Right cardiac atrium (tissue), 5 donors: Measurements from ENCODE around the gene RNF17. TPM values are rescaled to one million over a fixed set of nuclear protein-coding genes. Genes with fewer than 3 reads are reported as not detected.
A peak's percentile ranks its signal among the peaks of the same experiment; 100 is the strongest.
"Not testable (repeated sequence)": the region's sequence is repeated elsewhere in the genome, so short reads cannot be mapped to it uniquely, and the experiment has no call there.

Source experiments
- ATAC-seq, 2 donors: fragments of 200-7000 bp; cut with Tn5 transposase; one replicate each; pipeline versions ENCODE4 v1.8.0 to v1.9.1; 2020; ENCODE audit warnings: moderate library complexity in 2 of 2, mild to moderate bottlenecking in 1 of 2
- DNase-seq, 3 donors: peaks; one replicate each; pipeline ENCODE4 v3.0.0-alpha.2; 2020
- H3K27ac ChIP-seq: one replicate; pipeline ENCODE4 v1.5.1; 2013; ENCODE audit warnings: mild to moderate bottlenecking, low read length, control low read depth, moderate library complexity
- H3K27me3 ChIP-seq: one replicate; pipeline ENCODE4 v1.6.1; 2013; ENCODE audit not compliant: control insufficient read depth, insufficient read depth
- H3K4me1 ChIP-seq: one replicate; pipeline ENCODE4 v1.6.1; 2013; ENCODE audit warnings: low read length; ENCODE audit not compliant: control insufficient read depth, insufficient read depth
- H3K4me3 ChIP-seq: one replicate; pipeline ENCODE4 v1.5.1; 2013; ENCODE audit warnings: low read length, control low read depth
- H3K9me3 ChIP-seq: one replicate; pipeline ENCODE4 v1.6.1; 2013; ENCODE audit warnings: low read length; ENCODE audit not compliant: control insufficient read depth
- WGBS: extraction: QIAGEN DNeasy Blood & Tissue Kit; methylation state at CpG from one replicate; pipeline ENCODE4 v1.1.7; 2013; 5-methylcytosine and 5-hydroxymethylcytosine counted together
- intact Hi-C, 4 donors: fragments of 100-400 bp; cut with DNase I; formaldehyde crosslinking; loops; one replicate each; pipeline versions ENCODE4 v1.11.0 to v1.14.0; 2022 to 2023
- polyA plus RNA-seq: library from polyadenylated mRNA; stranded (reverse); fragments of 200-250 nt; gene quantifications from one replicate; pipeline ENCODE4 v1.2.3, GENCODE V29; 2013
- total RNA-seq, 4 donors: library from RNA; stranded (reverse); fragmentation: NEBNext Ultra II Directional; extraction: Animal tissue kit (Norgen Biotek cat#: 25700); gene quantifications; one replicate each; pipeline ENCODE4 v1.2.1, GENCODE V29; 2021
- donor health status: healthy with polysubstance abuse.
- donor health status: DM: no; HTN: yes; CAD: no.
- donor health status: DM: no; HTN: no; CAD: no.
- donor health status: DM: no; HTN: yes; CAD: no; lungs with severe emphysema.
- donor health status: DM: yes; HTN: yes; CAD: no.

RNF17 gene
- total and polyA plus RNA-seq, 5 donors = 1.1 TPM; not detected in 4

DNA sequence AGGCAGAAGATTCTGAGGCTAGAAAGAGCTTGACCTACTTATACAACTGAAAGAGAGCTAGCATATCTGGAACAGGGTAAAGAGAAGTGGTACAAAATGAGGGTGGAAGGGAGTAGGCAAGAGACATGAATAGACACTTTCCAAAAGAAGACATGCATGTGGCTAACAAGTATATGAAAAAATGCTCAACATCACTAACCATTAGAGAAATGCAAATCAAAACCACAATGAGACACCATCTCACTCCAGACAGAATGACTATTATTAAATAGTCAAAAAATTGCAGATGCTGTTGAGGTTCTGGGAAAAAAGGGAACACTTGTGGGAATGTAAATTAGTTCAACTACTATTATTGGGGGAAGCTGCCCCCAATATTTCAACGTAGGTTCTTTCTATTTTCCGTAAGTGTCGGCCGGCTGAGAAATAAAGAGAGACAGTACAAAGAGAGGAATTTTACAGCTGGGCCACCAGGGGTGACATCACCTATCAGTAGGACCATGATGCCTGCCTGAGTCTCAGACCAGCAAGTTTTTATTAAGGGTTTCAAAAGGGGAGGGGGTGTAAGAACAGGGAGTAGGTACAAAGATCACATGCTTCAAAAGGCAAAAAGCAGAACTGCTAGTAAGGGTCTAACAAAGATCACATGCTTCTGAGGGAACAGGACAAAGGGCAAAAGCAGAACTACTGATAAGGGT lies 32.9 kb upstream of the RNF17 start:
- H3K9me3 ChIP-seq, ATAC-seq, H3K27me3 ChIP-seq, intact Hi-C loops, H3K27ac ChIP-seq, H3K4me3 ChIP-seq, H3K4me1 ChIP-seq, DNase-seq: not testable (repeated sequence)
- WGBS = 96% methylated on average over 4 of the region's 4 CpGs

DNA sequence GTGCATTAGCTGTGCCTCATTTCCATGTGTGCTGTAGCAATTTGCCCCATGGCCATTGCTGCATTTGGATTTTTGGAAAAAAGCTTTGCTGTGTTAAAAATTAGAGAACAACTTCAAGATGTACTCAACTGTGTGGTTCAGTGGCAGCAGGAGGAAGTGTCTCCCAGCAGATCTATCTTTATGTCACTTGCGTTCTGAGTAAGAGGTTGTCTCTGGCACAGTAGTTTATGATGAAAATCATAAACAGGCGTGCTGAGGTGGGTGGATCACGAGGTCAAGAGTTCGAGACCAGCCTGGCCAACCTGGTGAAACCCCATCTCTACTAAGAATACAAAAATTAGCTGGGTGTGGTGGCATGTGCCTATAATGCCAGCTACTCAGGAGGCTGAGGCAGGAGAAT lies 29.0 kb upstream of the RNF17 start:
- H3K9me3 ChIP-seq = no peaks in the 10 kb centered on the region
- intact Hi-C loops = no loop called here
- no peak overlapping the region for H3K27ac ChIP-seq
- 82% methylated on average over 4 of the region's 4 CpGs for WGBS
- DNase-seq (no peak), ATAC-seq (no peak)
- H3K4me3 ChIP-seq = no peak overlapping the region
- H3K27me3 ChIP-seq = no peaks in the 10 kb centered on the region
- no peaks in the 10 kb centered on the region for H3K4me1 ChIP-seq

DNA sequence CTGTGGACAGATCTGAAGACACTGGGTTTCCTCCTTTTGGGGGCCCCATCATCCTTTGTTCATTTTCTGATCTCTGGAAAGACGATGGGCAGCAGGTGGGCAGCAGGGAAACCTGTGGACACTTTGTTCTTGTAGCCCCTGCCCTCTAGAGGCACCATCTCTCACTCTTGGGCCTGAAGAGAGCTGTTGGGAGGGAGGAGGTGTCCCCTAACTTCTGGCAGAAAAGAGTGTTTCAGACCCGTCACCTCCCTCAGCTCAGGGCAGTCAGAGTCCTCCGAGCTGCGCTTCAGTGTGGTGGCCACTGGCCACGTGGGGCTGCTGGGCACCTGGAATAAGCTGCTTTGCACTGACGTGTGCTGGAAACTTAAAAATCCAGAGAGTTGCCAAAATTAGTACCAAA lies 26.9 kb upstream of the RNF17 start:
- Histone ChIP-seq H3K27ac (no peak overlapping the region), H3K4me1 (no peaks in the 10 kb centered on the region), H3K27me3 (no peaks in the 10 kb centered on the region), H3K9me3 (no peaks in the 10 kb centered on the region), H3K4me3 (no peak overlapping the region)
- intact Hi-C loops = no loop called here
- no peak for DNase-seq
- no peak for ATAC-seq
- 76% methylated on average over 6 of the region's 6 CpGs for WGBS

DNA sequence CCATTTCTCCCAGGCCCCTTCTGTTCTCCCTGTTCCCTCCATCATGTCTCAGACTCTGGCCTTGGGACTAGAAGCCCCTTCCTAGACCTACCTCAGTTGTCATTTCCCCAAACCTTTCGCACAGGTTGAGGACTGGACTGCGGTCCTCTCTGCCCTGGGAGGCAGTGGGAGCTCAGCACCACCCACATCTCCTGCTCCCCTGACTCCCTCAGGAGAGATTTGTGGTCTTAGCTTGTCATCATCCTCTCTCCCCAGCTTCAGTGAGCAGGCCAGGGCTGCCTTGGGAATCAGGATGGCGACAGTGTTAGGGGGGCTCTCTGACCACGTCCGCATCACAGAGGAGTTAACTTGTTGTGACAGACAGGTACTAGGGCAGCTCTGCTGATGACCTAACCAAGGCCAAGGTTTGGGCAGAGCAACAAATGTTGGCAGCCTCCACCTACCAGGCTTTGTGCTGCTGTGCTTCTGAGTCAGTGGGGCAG lies 25.6 kb upstream of the RNF17 start:
- Histone ChIP-seq H3K27ac (no peak overlapping the region), H3K9me3 (no peaks in the 10 kb centered on the region), H3K4me3 (no peak overlapping the region), H3K4me1 (no peaks in the 10 kb centered on the region), H3K27me3 (no peaks in the 10 kb centered on the region)
- DNase-seq = no peak
- intact Hi-C loops = no loop called here
- 97% methylated on average over 5 of the region's 5 CpGs for WGBS
- no peak for ATAC-seq

DNA sequence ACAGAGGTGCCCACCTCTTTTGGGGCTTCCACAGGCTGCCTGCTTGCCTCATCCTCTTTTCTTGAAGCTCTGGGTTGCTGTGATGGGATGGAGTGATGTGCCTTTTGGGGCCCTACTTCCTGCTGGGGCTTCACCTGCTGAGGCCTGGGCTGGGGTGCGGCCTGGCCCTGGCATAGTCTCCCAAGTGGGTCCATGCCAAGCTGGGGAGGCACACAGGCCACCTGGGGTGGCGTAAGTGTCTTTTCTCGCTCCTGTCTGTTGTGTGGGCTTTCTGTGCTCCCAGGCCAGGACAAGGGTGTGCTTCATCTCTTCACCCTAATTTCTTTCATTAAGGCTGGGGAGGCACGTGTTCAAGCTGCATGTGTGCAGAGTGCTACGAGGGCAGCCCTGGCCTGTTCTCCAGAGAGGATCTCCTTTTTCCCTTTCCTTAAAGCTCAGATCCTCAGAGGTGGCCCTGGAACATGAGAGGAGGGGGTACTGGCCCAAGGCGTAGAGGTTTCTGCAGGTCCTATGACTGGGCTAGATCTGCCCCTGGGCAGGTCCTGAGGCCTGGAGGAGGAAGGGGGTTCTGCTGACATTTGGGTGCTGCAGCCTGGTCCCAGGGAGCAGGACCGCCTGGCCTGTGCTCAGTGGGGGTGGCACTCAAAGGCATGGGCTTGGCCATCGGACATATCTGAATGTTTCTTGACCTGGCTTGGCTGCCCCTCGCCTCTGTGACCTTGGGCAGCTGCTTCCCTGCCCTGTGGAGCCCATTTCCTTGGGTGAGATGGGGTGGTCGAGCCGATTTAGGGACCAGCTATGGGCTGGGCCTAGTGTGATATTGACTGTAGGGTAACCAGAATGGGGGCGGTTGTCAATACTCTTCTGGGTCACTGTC lies 23.7 kb upstream of the RNF17 start:
- no peak for DNase-seq
- no peak for ATAC-seq
- H3K4me3 ChIP-seq = no peak overlapping the region
- H3K4me1 ChIP-seq = no peaks in the 10 kb centered on the region
- no peak overlapping the region for H3K27ac ChIP-seq
- H3K27me3 ChIP-seq = no peaks in the 10 kb centered on the region
- no peaks in the 10 kb centered on the region for H3K9me3 ChIP-seq
- whole genome bisulfite sequencing = 96% methylated on average over 12 of the region's 12 CpGs
- intact Hi-C loops = no loop called here

DNA sequence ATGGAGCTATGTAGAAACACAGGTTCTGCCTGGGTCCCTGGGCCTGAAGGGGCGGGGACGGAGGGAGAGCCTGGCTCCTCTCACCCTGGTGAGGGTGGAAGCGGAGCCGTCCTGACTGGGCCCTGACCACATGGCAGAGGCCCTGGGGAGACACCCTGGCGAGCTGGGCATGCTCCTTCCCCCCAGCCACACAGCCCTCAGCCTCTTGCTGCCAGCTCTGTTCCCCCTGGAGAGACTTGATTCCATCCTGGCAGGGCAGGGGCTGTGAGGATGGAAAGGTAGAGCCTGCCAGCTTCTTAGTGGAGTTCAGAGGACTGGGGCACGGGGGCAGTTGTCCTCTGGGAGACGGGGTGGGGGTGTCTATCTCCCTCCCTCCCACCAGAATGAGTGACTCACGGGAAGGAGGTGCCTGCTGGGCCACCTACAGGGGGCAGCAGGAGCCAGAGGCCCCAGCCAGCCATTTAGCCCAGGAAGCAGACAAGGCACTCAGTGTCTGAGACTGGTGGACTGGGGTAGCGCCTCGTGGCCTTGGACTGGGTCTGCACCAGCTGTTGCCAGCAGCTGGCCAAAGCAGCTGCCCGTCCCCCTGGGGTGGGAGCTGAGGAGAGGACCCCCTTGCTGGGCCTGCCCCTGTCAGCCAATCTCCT lies 22.8 kb upstream of the RNF17 start:
- DNase-seq = no peak
- Histone ChIP-seq H3K27ac (no peak overlapping the region), H3K27me3 (no peaks in the 10 kb centered on the region), H3K4me3 (no peak overlapping the region), H3K4me1 (no peaks in the 10 kb centered on the region), H3K9me3 (no peaks in the 10 kb centered on the region)
- intact Hi-C loops = no loop called here
- no peak for ATAC-seq
- WGBS = 86% methylated on average over 11 of the region's 11 CpGs

DNA sequence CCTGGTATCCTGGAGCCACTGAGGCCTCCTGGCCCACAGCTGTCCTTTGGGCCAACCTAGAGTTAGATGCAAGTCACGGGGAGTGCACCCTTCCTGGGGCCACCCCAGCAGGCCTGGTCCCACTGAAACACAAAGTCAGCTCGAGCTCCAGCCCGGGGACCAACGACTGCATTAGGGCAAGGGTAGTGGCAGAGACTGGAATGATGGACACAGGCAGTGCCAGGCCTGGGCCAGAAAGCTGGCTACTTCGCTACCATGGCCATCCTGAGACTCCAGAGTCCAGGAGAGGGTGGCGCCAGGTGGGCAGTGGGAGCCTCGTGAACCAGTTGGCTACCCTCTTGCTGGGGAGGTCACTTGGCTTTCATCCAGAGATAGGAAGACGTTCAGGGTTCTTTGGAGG lies 22.2 kb upstream of the RNF17 start:
- Histone ChIP-seq H3K4me3 (no peak overlapping the region), H3K27ac (no peak overlapping the region), H3K4me1 (no peaks in the 10 kb centered on the region), H3K9me3 (no peaks in the 10 kb centered on the region), H3K27me3 (no peaks in the 10 kb centered on the region)
- 58% methylated on average over 8 of the region's 8 CpGs for WGBS
- ATAC-seq (peak; percentile 11 to 43), DNase-seq (peak in 1 of 3 donors; percentile 43)
- intact Hi-C loops = no loop called here

DNA sequence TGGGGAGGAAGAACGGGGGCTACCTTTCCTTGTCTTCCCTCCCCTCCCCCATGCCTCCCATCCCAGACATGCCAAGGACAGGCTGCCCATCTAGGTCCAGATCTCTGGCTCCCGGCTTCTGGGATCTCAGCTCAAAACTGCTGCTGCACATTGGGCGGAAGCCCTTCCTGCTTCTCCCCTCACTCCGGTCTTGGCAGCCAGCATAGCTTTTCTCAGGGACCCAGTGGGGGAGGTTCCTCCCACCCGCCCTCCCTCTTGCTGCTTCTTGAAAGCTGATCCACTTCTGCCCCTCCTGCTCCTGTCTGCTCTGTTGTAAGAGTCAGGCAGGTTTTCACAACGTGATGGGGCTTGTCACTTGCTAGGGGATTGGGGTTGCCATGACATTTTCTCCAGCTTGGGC lies 21.7 kb upstream of the RNF17 start:
- H3K4me3 ChIP-seq = no peak overlapping the region
- DNase-seq (peak in 1 of 3 donors; percentile 51), ATAC-seq (peak in 1 of 2 donors; percentile 59)
- no peaks in the 10 kb centered on the region for H3K4me1 ChIP-seq
- intact Hi-C loops = no loop called here
- no peaks in the 10 kb centered on the region for H3K9me3 ChIP-seq
- no peak overlapping the region for H3K27ac ChIP-seq
- WGBS = 20% methylated on average over 6 of the region's 6 CpGs
- H3K27me3 ChIP-seq = no peaks in the 10 kb centered on the region

DNA sequence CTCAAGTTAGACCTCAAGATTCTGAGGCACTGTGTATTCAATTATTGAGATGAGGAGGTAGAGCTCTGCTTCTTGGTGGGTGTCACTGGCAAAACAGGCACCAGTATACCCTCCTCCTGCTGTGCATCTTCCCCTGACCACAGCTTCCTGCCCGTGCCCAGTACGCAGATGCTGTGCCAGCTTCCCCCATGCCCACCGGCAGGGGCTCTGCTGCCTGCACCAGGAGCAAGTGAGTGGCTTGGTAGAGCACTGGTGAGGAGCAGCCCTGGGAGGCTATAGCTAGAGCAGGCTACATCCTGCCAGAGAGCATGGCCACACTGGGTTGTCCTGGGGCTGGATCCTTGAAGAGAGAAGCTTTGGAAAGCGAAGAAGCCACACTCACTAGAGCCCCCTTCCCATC lies 21.0 kb upstream of the RNF17 start:
- no peak overlapping the region for H3K27ac ChIP-seq
- H3K4me1 ChIP-seq = no peaks in the 10 kb centered on the region
- intact Hi-C loops = no loop called here
- no peak for DNase-seq
- no peak overlapping the region for H3K4me3 ChIP-seq
- no peaks in the 10 kb centered on the region for H3K9me3 ChIP-seq
- ATAC-seq = no peak
- 66% methylated on average over 4 of the region's 4 CpGs for WGBS
- no peaks in the 10 kb centered on the region for H3K27me3 ChIP-seq

DNA sequence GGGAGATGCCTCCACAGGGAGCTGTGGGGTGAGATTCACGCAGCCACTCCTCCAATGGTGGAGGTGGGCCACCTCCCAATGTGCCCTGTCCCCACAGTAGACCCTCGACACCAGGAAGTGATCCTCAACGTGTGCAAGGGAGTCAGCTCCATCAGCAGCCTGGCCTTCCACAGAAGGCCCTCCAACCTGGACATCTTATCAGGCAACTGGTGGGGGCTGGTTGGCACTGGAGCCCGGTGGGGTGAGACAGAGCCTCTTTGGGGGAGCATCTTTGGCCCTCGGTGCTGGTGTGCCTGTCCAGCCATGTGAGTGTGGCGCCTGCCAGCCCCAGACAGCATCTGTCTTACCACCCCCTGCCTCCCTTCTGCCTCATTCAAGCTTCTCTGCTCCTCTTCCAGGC lies 19.7 kb upstream of the RNF17 start:
- Histone ChIP-seq H3K9me3 (no peaks in the 10 kb centered on the region), H3K4me3 (no peak overlapping the region), H3K27ac (no peak overlapping the region), H3K27me3 (no peaks in the 10 kb centered on the region), H3K4me1 (no peaks in the 10 kb centered on the region)
- no peak for ATAC-seq
- no peak for DNase-seq
- 65% methylated on average over 6 of the region's 6 CpGs for WGBS
- intact Hi-C loops = no loop called here

DNA sequence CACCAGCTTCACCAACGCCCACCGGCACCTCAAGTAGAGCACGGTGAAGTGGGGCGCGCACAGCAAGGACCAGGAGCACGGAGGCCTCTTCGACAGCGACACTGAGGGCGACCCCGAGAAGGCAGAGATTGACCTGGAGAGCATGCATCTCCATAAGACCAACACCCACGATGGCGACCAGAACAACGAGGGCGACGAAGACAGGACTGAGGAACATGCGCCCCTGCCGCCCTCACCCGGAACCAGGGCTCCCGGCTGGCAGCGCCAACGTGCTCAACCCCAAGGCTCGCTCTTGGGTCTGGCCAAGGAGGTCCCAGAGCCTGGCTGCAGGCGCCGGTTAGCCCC lies 18.5 kb upstream of the RNF17 start:
- WGBS = 48% methylated on average over 24 of the region's 24 CpGs
- no peak for ATAC-seq
- H3K9me3 ChIP-seq = no peaks in the 10 kb centered on the region
- H3K4me3 ChIP-seq = no peak overlapping the region
- H3K27me3 ChIP-seq = no peaks in the 10 kb centered on the region
- no peak for DNase-seq
- intact Hi-C loops = no loop called here
- H3K27ac ChIP-seq = no peak overlapping the region
- H3K4me1 ChIP-seq = no peaks in the 10 kb centered on the region
